ENCODE measurements around the gene PLA2G6.

The PLA2G6 gene

DNA sequence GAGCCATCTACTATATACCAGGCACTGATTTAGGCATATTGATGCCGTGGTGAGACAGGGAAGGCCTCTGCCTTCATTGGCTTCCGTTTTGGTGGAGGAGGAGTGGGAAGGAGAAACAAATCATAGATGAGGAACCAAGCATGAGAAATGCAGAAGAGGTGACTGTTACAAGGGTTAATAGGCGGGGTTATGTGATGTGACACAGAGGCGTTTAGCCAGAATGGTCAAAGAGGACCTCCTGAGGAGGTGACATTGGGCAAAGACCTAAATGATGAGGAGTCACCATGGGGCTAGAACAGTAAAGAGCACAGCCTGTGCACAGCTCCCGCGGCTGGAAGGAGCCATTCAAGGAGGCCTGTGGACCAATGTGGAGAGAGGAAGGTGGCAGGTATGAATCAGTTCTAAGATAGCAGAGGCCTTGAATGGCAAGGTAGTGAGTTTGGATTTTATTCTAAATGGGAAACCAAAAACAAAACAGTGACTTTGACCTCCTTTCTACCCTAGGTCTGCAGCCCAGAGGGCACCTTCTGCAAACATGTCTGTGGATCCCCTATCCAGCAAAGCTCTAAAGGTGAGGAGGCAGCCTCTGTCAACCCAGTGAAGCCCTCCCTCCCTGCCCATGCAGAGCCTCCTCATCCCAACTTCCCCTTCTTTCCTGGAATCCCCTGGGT lies 31.8 kb upstream of the PLA2G6 start:
- no peak for DNase-seq

DNA sequence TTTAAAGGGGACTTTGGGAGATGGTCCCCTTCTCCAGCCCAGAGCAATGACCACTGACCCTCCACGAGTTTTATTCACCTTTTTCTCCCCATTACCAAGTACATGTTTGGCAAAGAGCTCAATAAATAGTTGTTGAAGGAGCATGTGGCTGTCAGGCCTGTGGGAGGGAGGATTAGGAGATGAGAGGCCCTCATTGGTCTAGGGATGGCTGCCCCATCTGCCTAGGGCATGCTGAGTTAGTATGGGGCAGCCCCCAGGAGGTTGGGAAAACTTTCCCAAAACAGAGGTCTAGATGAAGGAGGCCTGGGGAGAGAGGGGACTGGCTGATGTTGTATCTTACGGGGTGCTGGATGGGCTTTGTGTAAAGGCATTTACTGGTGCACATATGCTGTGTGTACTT lies 30.8 kb upstream of the PLA2G6 start:
- no peak for DNase-seq

DNA sequence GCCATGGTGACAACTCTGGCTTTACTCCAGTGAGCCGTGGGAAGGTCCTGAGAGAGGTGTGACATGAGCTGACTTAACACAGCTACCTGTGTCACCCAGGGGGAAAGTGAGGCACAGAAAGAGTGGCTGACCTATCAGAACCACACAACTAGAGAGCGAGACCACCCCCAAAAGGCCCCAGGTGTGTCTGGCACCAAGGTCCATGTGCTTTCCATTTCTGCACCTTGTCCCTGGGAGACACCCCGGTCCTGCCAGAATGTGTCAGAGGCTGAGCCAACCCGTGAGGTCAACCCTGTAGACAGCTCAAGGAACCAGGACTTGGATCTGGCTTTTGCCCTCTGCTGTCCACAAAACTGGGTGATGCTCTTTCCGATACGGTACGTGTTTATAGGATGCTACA lies 29.9 kb upstream of the PLA2G6 start:
- DNase-seq = no peak

DNA sequence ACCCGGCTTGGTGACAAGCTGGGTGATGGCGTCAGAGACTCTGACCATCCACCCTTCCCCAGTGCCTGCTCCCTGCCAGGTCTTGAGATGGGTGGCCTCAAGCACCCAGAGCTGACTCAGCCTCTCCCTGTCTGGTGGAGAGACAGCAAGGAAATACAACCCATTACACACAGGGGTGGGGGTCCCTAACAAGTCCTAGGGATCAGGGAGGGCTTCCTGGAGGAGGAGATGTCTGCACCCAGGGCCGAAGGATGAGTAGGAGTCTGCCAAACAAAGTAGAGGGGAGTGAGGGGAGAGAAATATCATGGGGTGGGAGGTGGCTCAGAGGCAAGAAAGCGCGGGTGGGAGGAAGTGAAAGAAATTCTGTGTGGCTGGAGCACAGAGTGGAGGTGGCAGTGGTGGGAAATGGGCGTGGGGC lies 26.9 kb upstream of the PLA2G6 start:
- DNase-seq = no peak

DNA sequence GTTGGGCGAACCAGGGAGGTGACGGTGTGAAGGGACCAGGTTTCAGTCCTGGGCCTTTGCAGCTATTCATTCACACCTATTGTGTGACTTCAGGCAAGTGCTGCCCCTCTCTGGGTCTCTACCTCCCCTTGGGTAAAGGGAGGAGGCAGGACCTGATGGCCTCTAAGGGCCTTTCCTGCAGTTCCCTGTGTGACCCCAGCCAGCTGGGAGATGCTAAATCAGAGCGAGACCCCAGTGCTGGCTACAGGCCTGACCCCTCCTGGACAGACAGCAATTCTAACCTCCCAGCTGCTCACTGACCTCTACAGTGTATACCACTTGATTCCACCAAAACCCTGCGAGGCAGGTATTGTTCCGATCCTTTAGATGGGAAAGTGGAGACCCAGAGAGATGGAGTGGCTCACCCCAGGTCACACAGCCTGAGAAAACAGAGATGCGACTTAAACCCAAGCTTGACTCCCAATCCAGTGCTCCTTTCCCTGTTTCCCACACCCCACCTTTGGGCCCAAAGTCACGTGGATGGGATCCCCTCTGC lies 26.3 kb upstream of the PLA2G6 start:
- DNase-seq = no peak

DNA sequence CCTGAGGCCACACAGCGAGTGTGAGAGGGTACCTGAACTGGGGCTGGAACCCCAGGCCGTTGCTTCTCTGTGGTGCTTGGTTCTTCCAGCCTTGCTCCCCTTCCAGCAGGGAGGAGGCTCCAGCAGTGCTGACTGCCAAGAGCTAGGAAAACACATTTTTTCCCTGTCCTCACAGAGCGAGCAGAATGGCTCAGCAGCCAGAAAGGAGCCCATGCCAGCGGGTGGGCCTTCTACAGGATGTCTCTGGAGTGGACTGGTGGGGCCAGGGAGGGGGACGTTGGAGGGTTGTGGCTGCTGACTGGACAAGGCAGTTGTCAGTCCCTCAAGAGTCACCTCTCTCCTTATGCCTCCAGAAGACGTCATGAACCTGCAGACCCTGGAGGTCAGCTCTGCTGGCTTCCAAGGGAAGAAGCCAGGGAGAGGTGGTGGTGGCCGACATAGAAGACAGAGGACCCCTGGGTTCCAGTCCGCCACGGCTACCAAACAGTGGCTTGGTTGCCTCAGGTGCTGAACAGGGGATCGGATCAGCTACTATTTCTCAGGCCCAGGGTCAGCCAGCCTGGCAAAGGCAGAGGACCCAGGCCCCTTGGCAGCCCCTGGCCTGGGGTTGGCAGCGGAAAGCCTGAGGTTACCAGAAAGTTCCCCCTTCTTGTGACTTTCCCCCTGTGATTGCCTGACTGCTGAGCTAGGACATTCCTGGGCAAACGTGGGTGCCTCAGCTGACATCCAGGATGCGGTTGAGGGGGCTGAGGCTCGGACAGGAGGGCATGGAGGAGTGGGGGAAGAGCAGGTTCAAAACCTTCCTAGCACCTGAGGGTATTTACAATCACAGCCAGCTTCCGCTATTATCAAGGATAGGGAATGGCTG lies 23.9 kb upstream of the PLA2G6 start:
- no peak for DNase-seq

DNA sequence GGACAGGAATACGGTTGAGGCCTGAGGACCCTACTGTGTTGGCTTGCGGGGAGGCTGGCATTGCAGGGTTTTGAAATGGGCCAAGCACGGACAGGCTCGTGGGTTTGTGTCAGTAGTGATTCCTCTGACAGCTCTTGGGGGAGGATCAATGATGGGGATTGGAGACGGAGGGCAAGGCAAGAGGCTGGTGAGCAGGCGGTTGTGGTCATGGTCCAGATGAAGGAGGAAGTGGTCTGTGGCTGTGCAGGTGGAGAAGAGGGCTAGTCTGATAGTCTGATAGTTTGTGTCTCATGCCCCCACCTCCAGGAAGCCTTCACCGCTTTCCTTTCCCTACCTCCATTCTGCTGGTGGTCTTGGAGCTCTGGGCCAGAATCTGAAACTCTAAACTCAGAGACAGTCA lies 23.2 kb upstream of the PLA2G6 start:
- no peak for DNase-seq

DNA sequence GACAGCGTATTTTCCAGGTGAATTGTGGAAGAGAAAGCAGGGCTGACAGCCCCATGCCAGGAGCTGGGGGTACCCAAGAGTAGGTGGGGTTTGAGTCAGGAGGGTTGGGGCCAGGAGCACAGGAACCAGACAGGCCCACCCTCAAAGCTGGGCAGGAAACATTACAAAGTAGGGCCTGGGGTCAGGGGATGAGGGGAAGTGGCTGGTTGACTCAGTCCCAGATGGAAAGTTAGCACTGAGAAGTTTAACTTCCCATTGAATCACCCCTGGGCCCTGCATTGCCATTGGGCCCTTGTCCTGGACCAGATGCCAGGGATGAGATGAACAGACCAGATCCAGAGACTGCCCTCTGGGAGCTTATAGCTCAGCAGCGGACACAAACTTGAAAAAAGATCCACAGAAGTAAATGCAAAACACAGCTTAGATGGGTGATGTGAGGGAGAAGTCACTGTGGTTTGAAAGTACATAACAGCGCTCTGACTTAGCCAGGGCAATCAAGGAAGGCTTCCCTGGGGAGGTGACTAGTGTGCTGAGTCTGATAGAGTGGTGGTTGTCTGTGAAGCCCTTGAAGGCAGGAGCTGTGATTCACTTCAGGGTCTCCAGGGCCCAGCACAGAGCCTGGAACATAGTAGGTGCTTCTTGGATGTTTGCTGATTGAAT lies 22.4 kb upstream of the PLA2G6 start:
- DNase-seq = no peak

DNA sequence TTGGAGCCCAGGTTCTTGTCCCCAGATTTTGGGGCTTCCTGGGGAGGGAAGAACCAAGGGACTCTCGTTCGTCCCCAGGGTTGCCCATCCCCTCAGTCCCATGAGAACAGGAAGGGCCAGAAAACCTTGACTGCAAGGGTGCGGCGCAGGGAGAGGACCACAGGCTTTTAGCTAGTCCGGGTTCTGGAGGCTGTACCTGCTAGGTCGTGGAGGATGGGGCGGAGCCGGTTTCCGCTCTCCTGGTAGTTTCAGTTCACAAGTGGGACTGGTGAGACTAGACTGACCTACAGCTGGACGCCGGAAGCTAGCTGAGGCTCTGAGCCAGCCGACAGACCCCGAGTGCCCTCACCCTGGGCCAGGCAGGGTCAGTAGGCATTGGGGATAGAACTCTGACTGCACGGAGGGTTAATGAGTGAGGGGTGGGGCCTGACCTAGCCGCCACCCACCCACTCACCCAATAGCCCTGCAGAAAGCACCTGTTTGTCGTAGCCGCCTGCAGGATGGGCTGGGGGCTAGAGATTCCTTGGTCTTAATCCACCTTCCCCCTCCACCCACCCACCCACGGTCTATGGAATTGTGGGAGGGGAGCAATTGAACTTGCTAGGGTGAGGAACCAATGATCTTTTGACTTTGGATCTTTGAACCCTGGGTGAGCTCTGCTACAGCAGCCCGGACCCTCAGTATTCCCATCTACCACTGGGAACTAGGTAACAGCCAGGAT lies 21.6 kb upstream of the PLA2G6 start:
- DNase-seq = no peak

DNA sequence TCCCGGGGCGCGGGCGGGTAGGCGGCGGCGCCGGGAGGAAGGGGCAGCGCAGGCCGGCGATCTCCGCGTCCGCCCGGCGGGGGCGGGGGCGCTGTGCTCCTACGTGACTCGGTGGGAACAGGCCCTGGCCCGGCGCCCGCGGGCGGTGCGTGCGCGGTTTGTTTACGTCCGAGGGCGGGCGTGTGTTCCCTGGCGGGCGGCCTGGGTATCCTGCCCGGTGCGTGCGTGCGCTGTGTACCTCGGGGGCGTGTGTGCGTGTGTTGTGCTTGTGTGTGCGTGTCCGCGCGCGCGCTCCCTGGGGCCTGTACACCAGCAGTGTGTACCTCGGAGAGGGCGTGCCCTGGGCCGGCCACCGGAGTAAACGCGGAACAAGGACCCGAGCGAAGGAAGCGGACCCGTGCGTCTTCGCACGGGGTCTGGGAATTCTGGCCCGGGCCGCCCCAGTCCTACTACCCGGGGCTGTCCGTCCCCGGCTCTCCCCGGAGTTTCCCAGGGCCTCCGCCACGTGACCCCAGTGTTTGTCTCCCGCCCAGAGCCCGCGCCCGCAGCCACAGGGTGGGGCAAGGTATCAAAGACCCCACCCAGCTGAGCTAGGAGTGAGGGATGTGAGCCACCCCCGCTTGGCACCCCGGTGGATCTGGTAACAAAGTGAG lies 20.9 kb upstream of the PLA2G6 start:
- DNase-seq = no peak

DNA sequence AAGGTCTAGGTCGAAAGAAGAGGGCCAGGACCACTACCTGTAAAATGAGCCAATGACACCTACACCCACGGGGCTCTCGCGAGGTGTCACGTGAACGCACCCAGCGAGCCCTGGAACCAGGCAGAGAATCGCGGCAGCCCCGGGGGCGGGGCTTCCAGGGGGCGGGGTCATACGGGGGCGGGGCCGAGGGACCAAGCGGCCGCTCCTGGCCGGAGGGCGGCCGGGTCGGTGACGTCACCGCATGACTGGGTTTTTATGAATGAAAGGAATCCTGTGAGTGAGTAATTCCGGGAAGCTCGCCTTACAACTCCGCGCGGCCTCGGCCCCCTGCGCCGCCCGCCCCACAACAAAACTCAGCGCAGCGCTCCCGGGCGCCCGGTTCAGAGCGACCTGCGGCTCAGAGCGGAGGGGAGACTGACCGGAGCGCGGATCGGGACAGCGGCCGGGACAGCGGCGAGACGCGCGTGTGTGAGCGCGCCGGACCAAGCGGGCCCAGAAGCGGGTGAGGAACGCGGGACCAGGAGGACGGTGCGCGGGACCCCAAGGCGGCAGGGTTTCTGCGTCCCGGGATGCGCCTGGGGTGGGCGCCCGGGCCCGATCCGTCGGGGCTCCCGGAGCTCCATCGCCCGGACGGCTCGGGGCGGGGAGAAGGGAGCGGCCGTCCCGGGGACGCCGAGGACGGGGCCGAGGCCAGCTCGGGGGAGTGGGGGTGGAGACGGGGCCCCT lies 20.2 kb upstream of the PLA2G6 start, which contains the start of gene MAFF:
TSS of gene MAFF (plus strand) at position 284 of the 726 bp plus-strand sequence. CDS start 11,860 bp downstream, outside the sequence.
- peak; percentile 73 for DNase-seq

DNA sequence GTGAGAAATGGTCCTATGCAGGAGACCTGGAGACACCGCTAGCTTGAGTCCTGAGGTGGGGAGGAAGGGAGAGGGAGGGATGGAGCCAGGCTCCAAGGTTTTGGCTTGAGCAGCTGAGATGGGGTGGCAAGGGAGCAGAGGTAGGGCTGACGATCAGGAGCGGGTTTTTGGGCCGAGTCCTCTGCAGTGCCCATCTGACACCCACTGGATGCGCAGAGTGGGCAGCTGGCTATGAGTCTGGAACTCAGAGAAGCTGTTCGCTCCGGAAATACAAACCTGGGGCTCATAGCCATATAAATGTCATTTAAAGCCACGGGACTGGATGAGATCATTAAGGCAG lies 19.7 kb upstream of the PLA2G6 start:
- no peak for DNase-seq

DNA sequence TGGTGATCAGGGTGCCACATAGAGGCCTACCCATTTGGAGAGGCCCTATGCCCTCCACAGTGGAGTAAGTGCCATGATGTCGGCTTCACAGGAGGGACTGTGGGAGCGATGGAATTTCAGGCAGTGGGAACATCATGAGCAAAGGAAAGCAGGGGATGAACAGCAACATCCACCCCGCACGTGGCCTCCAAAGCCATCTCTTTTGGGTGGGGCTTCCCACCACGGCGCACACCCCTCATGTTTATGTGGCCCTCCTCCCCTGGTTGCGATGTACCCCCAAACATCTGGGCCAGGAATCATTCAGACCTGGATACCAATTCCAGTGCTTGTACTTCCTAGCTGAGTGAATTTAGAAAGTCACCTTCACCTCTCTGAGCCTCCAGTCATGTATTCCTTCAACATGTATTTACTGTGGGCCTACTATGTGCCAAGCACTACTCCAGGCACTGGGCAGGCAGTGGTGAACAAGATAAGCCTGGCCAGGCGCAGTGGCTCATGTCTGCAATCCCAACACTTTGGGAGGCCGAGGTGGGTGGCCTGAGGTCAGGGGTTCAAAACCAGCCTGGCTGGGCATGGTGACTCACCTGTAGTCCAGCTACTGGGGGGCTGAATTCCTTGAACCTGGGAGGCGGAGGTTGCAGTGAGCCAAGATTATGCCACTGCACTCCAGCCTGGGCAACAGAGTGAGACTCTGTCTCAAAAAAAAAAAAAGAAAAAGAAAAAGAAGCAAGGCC lies 18.4 kb upstream of the PLA2G6 start:
- no peak for DNase-seq

DNA sequence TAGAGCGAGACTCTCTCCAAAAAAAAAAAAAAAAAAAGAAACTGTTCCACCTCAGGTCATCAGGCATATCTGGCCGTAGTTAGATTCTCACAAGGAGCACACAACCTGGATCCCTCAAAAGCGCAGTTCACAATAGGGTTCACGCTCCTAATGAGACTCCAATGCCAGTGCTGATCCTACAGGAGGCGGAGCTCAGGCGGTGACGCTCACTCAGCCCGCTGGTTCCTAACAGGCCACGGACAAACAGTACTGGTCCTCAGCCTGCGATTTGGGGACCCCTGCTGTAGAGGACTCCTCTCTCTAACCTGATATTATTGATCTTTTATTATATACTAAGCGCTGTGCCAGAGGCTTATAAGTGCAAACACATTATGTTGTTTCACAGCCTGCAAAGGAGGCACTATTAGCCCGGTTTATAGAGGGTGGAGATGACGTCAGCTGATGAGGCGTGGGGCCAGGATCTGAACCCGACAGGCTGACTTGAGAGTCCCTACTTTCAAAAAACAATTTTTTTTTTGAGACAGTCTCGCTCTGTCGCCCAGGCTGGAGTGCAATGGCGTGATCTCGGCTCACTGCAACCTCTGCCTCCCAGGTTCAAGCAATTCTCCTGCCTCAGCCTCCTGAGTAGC lies 15.3 kb upstream of the PLA2G6 start:
- DNase-seq = no peak

DNA sequence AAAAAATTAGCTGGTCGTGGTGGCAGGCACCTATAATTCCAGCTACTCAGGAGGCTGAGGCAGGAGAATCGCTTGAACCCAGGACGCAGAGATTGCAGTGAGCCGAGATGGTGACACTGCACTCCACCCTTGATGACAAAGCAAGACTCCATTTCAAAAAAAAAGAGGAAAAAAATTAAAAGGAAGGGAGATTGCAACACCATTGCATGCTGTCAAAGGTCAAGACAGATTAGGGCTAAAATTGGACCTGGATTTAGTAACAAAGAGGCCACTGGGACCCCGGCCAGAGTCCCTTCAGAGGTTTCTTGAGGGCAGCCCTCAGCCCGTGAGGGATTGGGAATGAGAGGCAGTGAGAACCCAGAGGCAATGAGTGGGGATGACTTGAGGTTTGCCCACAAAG lies 11.9 kb upstream of the PLA2G6 start:
- DNase-seq = no peak

DNA sequence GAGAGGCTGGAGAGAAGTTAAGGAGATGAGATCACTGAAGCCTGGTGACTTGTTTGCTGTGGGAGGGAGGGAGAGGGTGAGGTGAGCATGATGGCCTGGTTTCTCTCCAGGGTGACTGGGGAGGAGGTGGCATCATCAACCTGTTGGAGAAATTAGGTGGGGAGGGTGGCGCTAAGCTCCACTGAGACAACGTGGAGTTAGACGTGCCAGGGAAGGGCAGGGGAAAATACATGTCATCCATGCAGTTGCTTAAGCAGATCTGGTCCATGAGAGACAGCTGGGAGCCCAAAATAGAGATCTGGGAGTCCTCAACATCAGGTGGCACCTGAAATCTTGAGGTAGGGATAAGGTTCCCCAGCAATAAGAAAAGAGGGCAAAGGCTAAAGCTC lies 10.8 kb upstream of the PLA2G6 start:
- no peak for DNase-seq

DNA sequence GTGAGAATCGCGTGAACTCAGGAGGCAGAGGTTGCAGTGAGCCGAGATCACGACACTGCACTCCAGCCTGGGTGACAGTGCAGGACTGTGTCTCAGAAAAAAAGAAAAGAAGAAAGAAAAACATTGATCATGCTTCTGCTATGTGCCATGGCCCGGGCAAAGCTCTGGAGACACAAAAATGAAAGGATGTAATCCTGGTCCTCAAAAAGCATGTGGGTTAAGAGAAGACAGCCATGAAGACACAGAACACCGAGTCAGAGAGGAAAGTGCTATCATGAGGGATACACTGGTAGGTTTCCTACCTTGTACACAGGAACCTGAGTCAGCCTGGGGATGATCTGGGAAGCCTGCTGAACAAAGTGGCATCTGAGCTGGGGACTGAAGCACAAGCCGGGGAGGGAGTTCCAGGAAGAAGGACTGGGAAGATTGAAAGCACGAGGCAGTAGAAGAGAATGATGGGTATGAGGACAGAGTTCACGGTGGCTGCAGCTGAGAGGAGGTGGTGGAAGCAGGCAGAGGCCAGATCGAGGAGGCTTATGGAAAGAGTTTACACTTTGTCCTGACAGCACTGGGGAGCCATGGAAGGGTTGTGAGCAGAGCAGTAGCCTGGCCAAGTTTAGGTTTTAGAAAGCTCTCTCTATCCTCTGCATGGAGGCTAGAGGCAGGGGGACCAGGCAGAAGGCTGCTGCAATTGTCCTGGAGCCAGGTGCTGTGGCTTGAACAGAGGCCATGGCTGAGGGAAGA lies 10.3 kb upstream of the PLA2G6 start:
- DNase-seq = no peak

DNA sequence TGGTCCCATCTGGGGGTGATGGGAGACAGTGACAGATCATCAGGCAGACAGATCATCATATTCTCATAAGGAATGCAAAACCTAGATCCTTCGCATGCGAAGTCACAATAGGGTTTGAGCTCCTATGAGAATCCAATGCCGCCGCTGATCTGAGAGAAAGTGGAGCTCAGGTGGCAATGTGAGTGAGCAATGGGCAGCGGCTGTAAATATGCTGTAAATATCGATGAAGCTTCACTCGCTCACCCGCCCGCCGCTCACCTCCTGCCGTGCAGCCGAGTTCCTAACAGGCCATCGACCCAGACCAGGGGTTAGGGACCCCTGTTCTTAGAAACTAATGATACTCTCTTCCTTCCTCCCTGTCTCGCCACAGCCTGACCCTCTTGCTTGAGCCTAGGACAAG lies 9.4 kb upstream of the PLA2G6 start:
- no peak for DNase-seq

DNA sequence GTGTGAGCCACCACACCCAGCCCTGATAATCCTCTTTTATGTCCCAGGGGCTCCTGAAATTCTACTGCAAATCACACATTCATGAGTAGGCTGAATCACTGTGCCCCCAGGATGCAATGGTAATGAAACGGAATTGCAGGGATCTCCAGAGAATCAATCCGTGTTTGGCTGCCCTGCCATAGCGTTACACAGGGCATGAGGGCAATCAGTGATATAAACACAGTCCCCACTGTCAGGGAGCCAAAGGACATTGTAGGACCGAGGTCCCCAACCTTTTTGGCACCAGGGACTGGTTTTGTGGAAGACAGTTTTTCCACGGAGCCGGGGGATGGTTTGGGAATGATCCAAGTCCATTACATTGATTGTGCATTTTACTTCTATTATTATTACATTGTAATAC lies 9.0 kb upstream of the PLA2G6 start:
- DNase-seq = no peak

DNA sequence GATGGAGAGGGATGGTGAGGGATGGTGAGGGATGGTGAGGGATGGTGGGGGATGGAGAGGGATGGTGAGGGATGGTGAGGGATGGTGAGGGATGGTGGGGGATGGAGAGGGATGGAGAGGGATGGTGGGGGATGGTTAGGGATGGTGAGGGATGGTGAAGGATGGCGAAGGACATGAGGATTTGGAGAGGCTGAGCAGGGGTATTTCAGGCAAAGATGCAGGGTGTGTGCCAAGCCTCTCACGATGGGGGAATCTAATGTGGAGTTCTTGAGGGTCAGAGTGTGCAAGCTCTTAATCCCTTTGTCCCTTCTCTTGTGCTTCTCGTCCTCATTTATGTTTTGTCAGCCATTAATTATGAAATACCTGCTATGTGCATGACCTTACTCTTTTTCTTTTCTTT lies 7.5 kb upstream of the PLA2G6 start:
- no peak for DNase-seq

Data from NCI-H510A (cell line).